Pancreas (tissue), 10 donors: ENCODE results near the gene ZBTB7A. TPM values are rescaled to one million over a fixed set of nuclear protein-coding genes. Genes with fewer than 3 reads are reported as not detected.
A peak's percentile ranks its signal among the peaks of the same experiment; 100 is the strongest.

Source experiments
- ATAC-seq, 4 donors: fragments of 200-7000 bp; cut with Tn5 transposase; one replicate each; pipeline versions ENCODE4 v1.8.0 to v1.9.1; 2020; ENCODE audit warnings: mild to moderate bottlenecking in 4 of 4, moderate library complexity in 4 of 4
- DNase-seq, 6 donors: peaks; one replicate each; pipeline ENCODE4 v3.0.0-alpha.2; 2020
- FAIRE-seq: peaks from 2 replicates; lab custom pipeline; 2012; peaks lifted over from hg19 to GRCh38; lab: Jason Lieb, UNC
- H3K27ac ChIP-seq, 4 donors: fragments of 200-600 bp; sonication (generic); 1 replicate in 3 of 4; 2 replicates in 1 of 4; pipeline versions ENCODE4 v1.5.0 to v1.8.0; 2020
- H3K27me3 ChIP-seq, 4 donors: fragments of 200-600 bp; one replicate each; pipeline ENCODE4 v1.8.0; 2021
- H3K36me3 ChIP-seq, 3 donors: fragments of 200-600 bp; sonication (generic) in 1 of 3; one replicate each; pipeline versions ENCODE4 v1.5.0 to v1.8.0; 2020 to 2021
- H3K4me1 ChIP-seq, 3 donors: fragments of 200-600 bp; one replicate each; pipeline ENCODE4 v1.8.0; 2021
- H3K4me3 ChIP-seq, 4 donors: fragments of 200-600 bp; sonication (generic) in 2 of 4; one replicate each; pipeline versions ENCODE4 v1.5.0 to v1.8.0; 2020 to 2021
- H3K9me3 ChIP-seq, 4 donors: fragments of 200-600 bp; one replicate each; pipeline ENCODE4 v1.8.0; 2021
- CTCF ChIP-seq, 4 donors: fragments of 200-600 bp; sonication (generic) in 3 of 4; IDR thresholded peaks; one replicate each; pipeline versions ENCODE4 v1.5.0 to v1.8.0; 2021; ENCODE audit warnings: antibody characterized with exemption in 4 of 4
- WGBS, 2 donors: extraction: QIAGEN DNeasy Blood & Tissue Kit; methylation state at CpG; one replicate each; pipeline ENCODE4 v1.1.7; 2013; 5-methylcytosine and 5-hydroxymethylcytosine counted together
- intact Hi-C, 3 donors: fragments of 100-400 bp; cut with DNase I; formaldehyde crosslinking; loops; one replicate each; pipeline versions ENCODE4 v1.11.1 to v1.14.2; 2022
- polyA plus RNA-seq, 2 donors: library from polyadenylated mRNA; stranded (reverse); fragments of 200-250 nt; gene quantifications; one replicate each; pipeline ENCODE4 v1.2.3, GENCODE V29; 2013
- total RNA-seq, 6 donors: library from RNA; stranded (reverse); fragmentation: NEBNext Ultra II Directional in 4 of 6; extraction: Animal tissue kit (Norgen Biotek cat#: 25700) in 4 of 6; gene quantifications; one replicate each; pipeline versions ENCODE4 v1.2.1 to v1.2.4, GENCODE V29; 2021 to 2023
- donor health status: healthy with polysubstance abuse.
- donor health status: DM: no; HTN: no; CAD: no; lungs with moderate emphysema.
- donor health status: DM: no; HTN: no; CAD: no.
- donor health status: control.
- donor health status: control.
- donor health status: Bipolar disorder and iron deficiency.
- donor health status: DM: yes; HTN: yes; CAD: no.
- donor health status: DM: no; HTN: no; CAD: no.
- donor health status: DM: no; HTN: no; CAD: no.
- donor health status: DM: yes; HTN: yes; CAD: no.

The ZBTB7A gene
- total and polyA plus RNA-seq, 8 donors: 6.1 to 25.0 (median 13.2) TPM

- no peak overlapping the region for H3K27ac ChIP-seq
- H3K9me3 ChIP-seq: no peaks in the 10 kb centered on the region
- DNase-seq: no peak
- peak in 1 of 4 donors; percentile 4 for ATAC-seq
- intact Hi-C loops: no loop called here
- H3K36me3 ChIP-seq: peaks cover 0 to 9% (median 0%) of the 10 kb centered on the region in 3 donors
- H3K27me3 ChIP-seq: no peaks in the 10 kb centered on the region
- TF ChIP-seq CTCF (IDR thresholded peaks at IDR 0.05): no peak
- H3K4me3 ChIP-seq: no peak overlapping the region
- no peaks in the 10 kb centered on the region for H3K4me1 ChIP-seq
- 73 to 81% methylated on average over 30 to 31 of the region's 31 CpGs for WGBS, 2 donors
- FAIRE-seq: no peak
These were observed 21.3 kb upstream of the ZBTB7A start for GRCh38 chr19:4087787-4088679.

- FAIRE-seq (no peak), ATAC-seq (no peak), DNase-seq (no peak)
- 35 to 44% methylated on average over 17 of the region's 17 CpGs for WGBS, 2 donors
- intact Hi-C loops: no loop called here
- TF ChIP-seq CTCF (IDR thresholded peaks at IDR 0.05): no peak
- Histone ChIP-seq H3K4me3 (no peak overlapping the region), H3K4me1 (no peaks in the 10 kb centered on the region), H3K36me3 (peaks cover 0 to 9% (median 0%) of the 10 kb centered on the region in 3 donors), H3K9me3 (no peaks in the 10 kb centered on the region), H3K27ac (no peak overlapping the region), H3K27me3 (no peaks in the 10 kb centered on the region)
These were observed 19.7 kb upstream of the ZBTB7A start for GRCh38 chr19:4086411-4086867.

DNA sequence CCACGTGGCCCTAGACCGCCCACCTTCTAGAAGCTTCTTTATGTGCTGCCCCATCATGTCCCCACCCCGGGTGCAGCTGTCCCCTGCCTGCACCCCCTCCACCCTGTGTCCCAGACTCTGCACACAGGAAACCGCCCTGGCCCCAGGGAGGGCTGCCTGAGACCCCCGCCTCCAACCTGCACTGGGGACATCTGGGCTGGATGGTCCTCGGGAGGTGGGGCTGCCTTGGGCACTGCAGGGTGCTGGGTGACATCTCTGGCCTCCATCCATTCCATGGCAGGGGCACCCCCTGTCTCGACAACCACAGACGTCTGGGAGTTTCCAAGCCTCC lies 17.8 kb upstream of the ZBTB7A start:
- 70 to 78% methylated on average over 8 of the region's 8 CpGs for WGBS, 2 donors
- no peak for TF ChIP-seq CTCF (IDR thresholded peaks at IDR 0.05)
- peaks cover 0 to under 1% (median 0%) of the 10 kb centered on the region in 3 donors for H3K36me3 ChIP-seq
- FAIRE-seq (no peak), ATAC-seq (no peak), DNase-seq (peak in 1 of 6 donors; percentile 68)
- no peaks in the 10 kb centered on the region for H3K27me3 ChIP-seq
- H3K4me1 ChIP-seq: no peaks in the 10 kb centered on the region
- H3K9me3 ChIP-seq: no peaks in the 10 kb centered on the region
- no peak overlapping the region for H3K27ac ChIP-seq
- H3K4me3 ChIP-seq: no peak overlapping the region
- intact Hi-C loops: no loop called here

GRCh38 chr19:4083677-4084546 lies 17.2 kb upstream of the ZBTB7A start:
- WGBS, 2 donors: 71 to 72% methylated on average over 20 to 28 of the region's 28 CpGs
- FAIRE-seq: no peak

More at GRCh38 chr19:4083677-4084546, 17.2 kb upstream of the ZBTB7A start:
- TF ChIP-seq CTCF (IDR thresholded peaks at IDR 0.05): no peak
- H3K27me3 ChIP-seq: no peaks in the 10 kb centered on the region
- no peaks in the 10 kb centered on the region for H3K9me3 ChIP-seq
- no peaks in the 10 kb centered on the region for H3K4me1 ChIP-seq
- no peak overlapping the region for H3K27ac ChIP-seq
- no peak for DNase-seq
- H3K36me3 ChIP-seq: no peaks in the 10 kb centered on the region
- no peak overlapping the region for H3K4me3 ChIP-seq
- peak in 3 of 4 donors; percentile 21 to 44 (median 44) for ATAC-seq
- intact Hi-C loops: no loop called here
